Fibroblast of the aortic adventitia (primary cell): ENCODE results near the gene TMEM94. TPM values are rescaled to one million over a fixed set of nuclear protein-coding genes. Genes with fewer than 3 reads are reported as not detected.

ENCODE experiments used
- DNase-seq: peaks from one replicate; pipeline ENCODE4 v3.0.0-alpha.2; 2010; ENCODE audit warnings: low read depth
- H3K4me3 ChIP-seq: 2 replicates; pipeline ENCODE4 v1.5.1; 2011; ENCODE audit warnings: low read depth, mild to moderate bottlenecking, control low read depth, low read length, moderate library complexity
- total RNA-seq: library from RNA; depleted of rRNA; stranded (reverse); fragments of >200 nt; gene quantifications from 2 replicates; pipeline ENCODE4 v1.2.3, GENCODE V29; 2012; ENCODE audit warnings: low replicate concordance
- TF ChIP-seq, protein P1 (sequence below): IDR thresholded peaks from 2 replicates; pipeline ENCODE4 v1.5.1; 2011; ENCODE audit warnings: mild to moderate bottlenecking, low read length, control low read depth, inconsistent platforms; ENCODE audit not compliant: insufficient read depth

TMEM94 gene
- total RNA-seq, 1 donor = 29.7 TPM

DNA sequence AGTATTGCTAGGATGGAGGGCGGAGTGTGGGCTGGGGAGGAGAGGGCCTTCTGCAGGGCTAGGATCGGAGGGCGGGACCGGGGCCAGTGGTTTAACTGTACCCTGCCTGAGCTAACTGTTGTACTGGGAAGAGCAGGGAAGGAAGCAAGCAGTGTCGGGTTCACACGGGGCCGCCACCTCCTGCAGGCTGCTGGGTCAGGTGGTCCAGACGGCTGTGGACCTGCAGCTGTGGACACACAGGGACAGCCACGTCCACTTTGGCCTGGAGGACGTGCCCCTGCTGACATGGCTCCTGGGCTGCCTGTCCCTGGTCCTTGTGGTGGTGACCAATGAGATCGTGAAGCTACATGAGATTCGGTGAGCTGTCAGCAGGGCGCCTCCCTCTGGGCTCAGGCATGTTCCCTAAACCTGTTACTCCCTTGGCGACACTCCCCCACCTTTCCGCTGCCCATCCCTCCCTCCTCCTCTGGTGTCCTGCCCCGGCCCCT is 42.3 kb downstream of the TMEM94 start:
- TF ChIP-seq, protein P1, sequence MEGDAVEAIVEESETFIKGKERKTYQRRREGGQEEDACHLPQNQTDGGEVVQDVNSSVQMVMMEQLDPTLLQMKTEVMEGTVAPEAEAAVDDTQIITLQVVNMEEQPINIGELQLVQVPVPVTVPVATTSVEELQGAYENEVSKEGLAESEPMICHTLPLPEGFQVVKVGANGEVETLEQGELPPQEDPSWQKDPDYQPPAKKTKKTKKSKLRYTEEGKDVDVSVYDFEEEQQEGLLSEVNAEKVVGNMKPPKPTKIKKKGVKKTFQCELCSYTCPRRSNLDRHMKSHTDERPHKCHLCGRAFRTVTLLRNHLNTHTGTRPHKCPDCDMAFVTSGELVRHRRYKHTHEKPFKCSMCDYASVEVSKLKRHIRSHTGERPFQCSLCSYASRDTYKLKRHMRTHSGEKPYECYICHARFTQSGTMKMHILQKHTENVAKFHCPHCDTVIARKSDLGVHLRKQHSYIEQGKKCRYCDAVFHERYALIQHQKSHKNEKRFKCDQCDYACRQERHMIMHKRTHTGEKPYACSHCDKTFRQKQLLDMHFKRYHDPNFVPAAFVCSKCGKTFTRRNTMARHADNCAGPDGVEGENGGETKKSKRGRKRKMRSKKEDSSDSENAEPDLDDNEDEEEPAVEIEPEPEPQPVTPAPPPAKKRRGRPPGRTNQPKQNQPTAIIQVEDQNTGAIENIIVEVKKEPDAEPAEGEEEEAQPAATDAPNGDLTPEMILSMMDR = no peak
- no peak for DNase-seq
- no peak overlapping the region for H3K4me3 ChIP-seq

DNA sequence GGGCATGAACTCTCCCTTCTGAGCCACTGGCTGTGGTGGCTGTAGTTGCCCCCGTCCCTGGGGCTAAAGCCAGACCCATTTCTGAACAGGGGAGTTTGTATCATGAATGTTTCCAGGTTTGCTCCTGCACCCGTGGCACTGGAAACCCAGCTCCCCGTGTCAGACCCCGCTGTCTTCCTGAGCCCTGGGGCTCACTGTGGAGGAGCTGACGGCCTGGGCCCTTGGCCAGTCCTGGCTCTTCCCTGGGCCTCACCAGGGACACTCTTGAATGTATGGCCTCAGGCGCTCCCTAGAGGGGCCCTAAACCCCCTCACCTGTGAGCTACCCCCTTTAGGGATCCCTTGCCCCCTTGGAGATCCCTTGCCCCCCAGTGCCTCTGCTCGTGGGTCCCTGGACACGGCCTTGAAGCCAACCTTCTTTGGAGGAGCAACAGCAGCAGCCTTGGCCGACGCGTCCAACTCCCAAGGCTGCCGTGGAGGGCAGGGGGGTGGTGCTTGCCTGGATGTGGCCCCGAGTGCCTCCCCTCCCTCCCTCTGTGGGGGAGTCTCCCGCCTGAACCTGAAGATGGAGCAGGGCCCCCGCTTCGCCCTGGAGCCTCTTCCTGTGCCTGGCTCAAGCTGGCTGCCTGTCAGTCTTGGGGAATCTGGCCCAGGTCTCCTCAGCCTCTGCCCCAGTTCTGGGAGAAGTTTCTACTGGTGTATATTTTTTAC is 43.0 kb downstream of the TMEM94 start:
- TF ChIP-seq, protein P1 = no peak
- DNase-seq = no peak
- no peak overlapping the region for H3K4me3 ChIP-seq

DNA sequence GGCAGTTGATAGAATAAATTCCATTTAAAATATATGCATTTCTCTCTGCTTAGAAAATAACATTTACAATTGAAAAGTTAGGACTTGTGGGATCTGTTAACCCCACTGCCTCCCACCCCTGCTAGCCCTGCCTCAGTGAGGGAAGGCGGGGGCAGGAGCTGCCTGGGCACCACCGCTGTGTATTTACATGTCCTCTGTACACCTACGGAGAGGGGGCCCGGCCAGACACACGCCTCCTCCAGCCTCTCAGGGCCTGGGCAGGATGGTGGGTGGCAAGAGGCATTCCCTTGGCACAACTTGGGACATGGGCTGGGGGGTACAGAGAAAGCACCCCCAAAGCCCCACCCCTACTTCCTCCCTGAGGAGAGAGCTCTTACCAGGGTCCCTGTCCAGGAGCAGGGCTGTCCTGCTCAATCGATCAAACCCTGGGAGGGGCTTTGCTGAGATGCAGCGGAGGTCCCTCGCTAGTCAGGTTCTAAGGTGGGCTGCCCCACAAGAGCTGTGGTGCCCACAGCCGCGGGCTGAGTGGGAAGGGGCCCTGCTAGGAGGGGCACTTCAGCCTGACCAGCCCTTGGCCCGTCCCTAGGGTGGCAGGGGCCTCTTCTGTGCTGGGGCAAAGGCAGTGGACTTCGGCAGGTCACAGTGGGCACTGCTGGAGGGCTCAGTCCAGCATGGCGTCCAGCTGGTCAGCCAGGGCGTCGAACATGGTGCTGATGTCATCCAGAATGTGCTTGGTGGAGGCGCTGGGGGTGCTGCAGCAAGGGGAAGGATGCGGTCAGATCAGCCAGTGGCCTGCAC is 44.2 kb downstream of the TMEM94 start:
- TF ChIP-seq, protein P1 = no peak
- no peak overlapping the region for H3K4me3 ChIP-seq
- no peak for DNase-seq

DNA sequence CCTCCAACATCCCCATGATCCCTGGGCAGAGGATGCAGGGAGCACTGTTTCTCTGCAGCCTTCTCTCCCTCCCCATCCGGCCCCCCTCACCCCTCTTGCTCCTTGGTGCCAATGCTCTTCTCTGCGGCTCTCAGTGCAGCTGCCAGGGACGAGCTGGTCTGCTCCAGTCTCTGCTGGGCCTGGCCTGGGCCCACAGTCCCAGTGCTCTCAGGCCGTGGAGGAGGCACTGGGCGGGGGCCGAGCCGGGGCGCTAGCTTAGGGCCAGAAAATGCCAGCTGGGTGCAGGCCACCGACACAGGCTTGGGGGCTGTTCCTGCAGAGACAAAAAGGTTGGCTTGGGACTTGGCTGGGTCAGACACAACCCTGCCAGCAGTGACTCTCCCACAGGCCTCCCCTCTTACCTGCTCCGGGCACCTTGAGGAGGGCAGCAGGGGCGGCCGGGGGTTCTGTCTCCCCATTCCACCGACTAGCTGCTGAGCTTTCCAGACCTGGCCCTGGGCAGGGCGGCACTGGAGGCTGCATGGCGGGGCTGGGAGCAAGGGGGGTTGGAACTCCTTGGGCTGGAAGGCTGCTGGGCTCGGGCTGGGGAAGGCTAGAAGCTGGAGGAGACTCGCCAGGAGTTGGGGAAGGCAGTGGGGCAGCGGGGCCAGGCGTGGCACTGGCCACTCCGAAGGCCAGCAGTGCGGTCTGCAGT is 45.1 kb downstream of the TMEM94 start:
- H3K4me3 ChIP-seq = no peak overlapping the region
- DNase-seq = no peak
- TF ChIP-seq, protein P1 = no peak

DNA sequence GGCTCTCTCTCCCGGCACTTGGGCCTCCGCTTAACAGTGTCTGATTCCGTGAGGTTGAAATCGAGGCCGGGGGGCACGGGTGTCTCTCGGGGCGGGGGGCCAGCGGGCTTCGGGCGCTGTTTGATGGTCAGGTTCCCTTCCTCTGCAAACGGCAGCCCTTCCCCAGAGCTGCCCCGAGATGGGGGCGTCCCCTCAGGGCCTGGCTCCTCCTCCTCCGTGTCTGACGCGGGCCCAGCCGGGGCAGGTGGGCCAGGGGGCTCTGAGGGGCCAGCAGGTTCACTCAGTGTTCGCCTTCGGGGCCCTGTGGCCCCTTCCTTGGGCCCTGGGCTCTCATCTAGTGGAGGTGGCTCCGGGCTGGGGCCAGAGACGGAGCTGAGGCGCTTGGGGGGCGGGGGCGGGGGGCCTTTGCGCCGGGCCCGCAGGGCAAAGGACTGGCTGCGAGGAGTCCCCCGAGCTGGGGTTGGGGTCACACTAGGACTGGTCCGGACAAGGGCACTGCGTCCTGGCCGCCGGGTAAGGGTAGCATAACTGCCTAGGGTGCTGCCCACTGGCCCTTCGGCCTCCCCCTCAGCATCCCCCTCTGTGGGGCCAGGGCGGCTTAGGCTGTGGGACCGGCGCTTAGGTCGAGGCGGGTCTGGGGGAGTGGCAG is 45.8 kb downstream of the TMEM94 start:
- no peak overlapping the region for H3K4me3 ChIP-seq
- no peak for DNase-seq
- TF ChIP-seq, protein P1 = no peak

DNA sequence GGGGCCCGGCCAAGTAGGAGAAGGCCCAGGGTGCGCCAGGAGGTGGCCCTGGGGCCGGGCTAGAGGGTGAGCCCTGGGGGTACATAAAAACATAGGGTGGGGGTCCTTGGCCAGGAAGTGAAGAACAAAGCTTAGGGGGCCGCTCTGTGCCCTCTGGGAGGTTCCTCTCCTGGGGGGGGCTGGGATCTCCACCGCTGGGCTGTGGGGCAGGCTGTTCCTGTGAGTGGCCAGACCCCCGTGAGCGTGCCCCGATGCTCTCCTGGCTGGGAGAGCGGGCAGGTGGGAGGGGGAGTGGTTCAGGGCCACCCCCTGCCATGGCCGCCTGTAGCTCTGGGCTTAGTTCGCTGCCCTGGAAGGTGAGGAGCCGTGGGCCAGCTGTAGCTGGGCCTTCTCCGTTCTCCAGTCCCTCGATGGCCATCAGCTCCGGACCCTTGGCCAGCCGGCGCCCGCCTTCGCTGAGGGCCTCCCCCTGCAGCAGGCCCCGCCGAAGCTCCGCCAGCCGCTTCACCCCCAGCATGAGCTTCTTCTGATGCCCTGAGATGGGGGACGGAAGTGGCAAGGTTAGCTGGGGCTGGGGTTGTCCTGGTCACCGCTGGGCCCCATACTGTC is 46.4 kb downstream of the TMEM94 start:
- TF ChIP-seq, protein P1 = no peak

More for the DNA sequence above, 46.4 kb downstream of the TMEM94 start:
- DNase-seq = no peak
- no peak overlapping the region for H3K4me3 ChIP-seq
